AG08395 (cell line): ENCODE data around the gene BAIAP3.

Source experiments
- DNase-seq: peaks from one replicate; pipeline ENCODE4 v3.0.0; 2012; ENCODE audit warnings: mixed read lengths, low spot score

The BAIAP3 gene

GRCh38 chr16:1334739-1335138 is 1.3 kb downstream of the BAIAP3 start:
- no peak for DNase-seq

GRCh38 chr16:1335211-1335971 is 1.9 kb downstream of the BAIAP3 start:
- DNase-seq: no peak

- no peak for DNase-seq
Measured at GRCh38 chr16:1335996-1336395, 2.6 kb downstream of the BAIAP3 start.

GRCh38 chr16:1336619-1337018 is 3.2 kb downstream of the BAIAP3 start:
- DNase-seq: no peak

- no peak for DNase-seq
Measured at GRCh38 chr16:1337486-1337885, 4.0 kb downstream of the BAIAP3 start.

- no peak for DNase-seq
Measured at GRCh38 chr16:1338119-1338730, 4.8 kb downstream of the BAIAP3 start.

GRCh38 chr16:1338855-1339675 is 5.6 kb downstream of the BAIAP3 start:
- DNase-seq: no peak

- DNase-seq: no peak
Measured at GRCh38 chr16:1340730-1341494, 7.5 kb downstream of the BAIAP3 start.

- no peak for DNase-seq
Measured at GRCh38 chr16:1341495-1342420, 8.3 kb downstream of the BAIAP3 start.

- DNase-seq: peak; percentile 91
Measured at GRCh38 chr16:1342526-1343427, 9.3 kb downstream of the BAIAP3 start.

- no peak for DNase-seq
Measured at GRCh38 chr16:1343428-1344242, 10.2 kb downstream of the BAIAP3 start.

GRCh38 chr16:1344499-1344898 is 11.1 kb downstream of the BAIAP3 start:
- no peak for DNase-seq

GRCh38 chr16:1345087-1345486 is 11.6 kb downstream of the BAIAP3 start:
- DNase-seq: no peak

GRCh38 chr16:1345651-1346421 is 12.4 kb downstream of the BAIAP3 start:
- DNase-seq: no peak

- no peak for DNase-seq
Measured at GRCh38 chr16:1346422-1347285, 13.2 kb downstream of the BAIAP3 start.

GRCh38 chr16:1347286-1347855 is 13.9 kb downstream of the BAIAP3 start:
- DNase-seq: no peak

GRCh38 chr16:1347962-1348361 is 14.5 kb downstream of the BAIAP3 start:
- DNase-seq: no peak
